Activated T-cell treated with anti-CD3 and anti-CD28 coated beads for 48 hours (primary cell): ENCODE data around the gene TMEM38B.

ENCODE experiments used
- DNase-seq: peaks from one replicate; pipeline ENCODE4 v3.0.0-alpha.2; 2020; ENCODE audit warnings: low read depth

Gene TMEM38B

GRCh38 chr9:105694190-105694847 is at the start of gene TMEM38B:
TSS of gene TMEM38B (plus strand) at chr9:105694541. CDS start at chr9:105694661, 120 bp downstream.
- peak; percentile 79 for DNase-seq

- no peak for DNase-seq
These were observed 47.3 kb upstream of the TMEM38B start for GRCh38 chr9:105646879-105647594.

- DNase-seq: no peak
These were observed 46.6 kb upstream of the TMEM38B start for GRCh38 chr9:105647595-105648349.

- no peak for DNase-seq
These were observed 42.5 kb upstream of the TMEM38B start for GRCh38 chr9:105651806-105652205.

- DNase-seq: no peak
These were observed 38.0 kb upstream of the TMEM38B start for GRCh38 chr9:105656131-105656921.

- no peak for DNase-seq
These were observed 36.0 kb upstream of the TMEM38B start for GRCh38 chr9:105658351-105658750.

- no peak for DNase-seq
These were observed 33.3 kb upstream of the TMEM38B start for GRCh38 chr9:105661011-105661410.

- no peak for DNase-seq
These were observed 31.9 kb upstream of the TMEM38B start, which contains the start of gene TAL2 for GRCh38 chr9:105662184-105663104. TSS of gene TAL2 (plus strand) at chr9:105662457. CDS start at chr9:105662497, 40 bp downstream.

GRCh38 chr9:105663914-105664313 is 30.4 kb upstream of the TMEM38B start:
- no peak for DNase-seq

GRCh38 chr9:105667867-105668266 is 26.5 kb upstream of the TMEM38B start:
- DNase-seq: no peak

GRCh38 chr9:105670315-105670714 is 24.0 kb upstream of the TMEM38B start:
- DNase-seq: no peak

GRCh38 chr9:105670775-105671174 is 23.6 kb upstream of the TMEM38B start:
- DNase-seq: no peak

GRCh38 chr9:105672711-105673234 is 21.6 kb upstream of the TMEM38B start:
- no peak for DNase-seq

- no peak for DNase-seq
These were observed 20.4 kb upstream of the TMEM38B start for GRCh38 chr9:105673850-105674387.

- DNase-seq: no peak
These were observed 17.9 kb upstream of the TMEM38B start for GRCh38 chr9:105676351-105676923.

- no peak for DNase-seq
These were observed 16.2 kb upstream of the TMEM38B start for GRCh38 chr9:105678163-105678562.

- no peak for DNase-seq
These were observed 15.6 kb upstream of the TMEM38B start for GRCh38 chr9:105678781-105679180.

GRCh38 chr9:105679257-105680022 is 14.9 kb upstream of the TMEM38B start:
- DNase-seq: no peak

GRCh38 chr9:105681313-105681712 is 13.0 kb upstream of the TMEM38B start:
- DNase-seq: no peak
